HG03565 (cell line): Measurements from ENCODE around the gene SCNN1A.

ENCODE experiments used
- ATAC-seq: cut with Tn5 transposase; IDR thresholded peaks from one replicate; pipeline ENCODE4 v1.9.1; 2021; ENCODE audit warnings: mild to moderate bottlenecking, moderate library complexity; ENCODE audit not compliant: unreplicated experiment

SCNN1A gene

DNA sequence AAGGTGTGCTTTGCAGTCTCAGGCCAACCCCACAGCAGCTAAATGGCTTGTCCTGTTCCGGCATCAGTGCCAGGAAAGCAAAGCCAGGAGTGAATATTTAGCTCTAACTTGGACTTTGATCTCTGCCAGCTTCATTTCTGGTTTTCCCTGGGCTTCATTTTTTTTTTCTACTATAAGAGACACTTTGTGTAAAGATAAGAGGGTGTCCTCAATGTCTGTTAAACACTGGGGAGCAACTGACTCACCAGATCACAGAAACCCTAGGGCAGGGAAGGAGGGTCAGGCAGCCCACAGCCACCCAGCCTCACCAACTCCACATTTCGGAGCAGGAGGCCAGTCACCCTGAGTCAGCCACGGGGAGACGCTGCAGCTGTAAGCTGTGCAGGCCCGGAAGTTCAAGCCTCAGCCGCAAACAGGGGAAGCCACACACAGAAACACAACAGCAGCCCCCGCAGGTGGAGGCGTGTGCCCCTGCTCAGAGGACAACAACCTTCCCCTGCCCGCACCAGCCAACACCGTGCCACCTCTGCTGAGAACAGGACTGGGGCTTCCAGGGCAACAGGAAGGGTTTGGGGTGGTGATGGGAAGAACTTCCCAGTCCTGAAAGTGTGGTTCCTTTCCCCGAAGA is 39.8 kb downstream of the SCNN1A start:
- peak; percentile 54 for ATAC-seq

DNA sequence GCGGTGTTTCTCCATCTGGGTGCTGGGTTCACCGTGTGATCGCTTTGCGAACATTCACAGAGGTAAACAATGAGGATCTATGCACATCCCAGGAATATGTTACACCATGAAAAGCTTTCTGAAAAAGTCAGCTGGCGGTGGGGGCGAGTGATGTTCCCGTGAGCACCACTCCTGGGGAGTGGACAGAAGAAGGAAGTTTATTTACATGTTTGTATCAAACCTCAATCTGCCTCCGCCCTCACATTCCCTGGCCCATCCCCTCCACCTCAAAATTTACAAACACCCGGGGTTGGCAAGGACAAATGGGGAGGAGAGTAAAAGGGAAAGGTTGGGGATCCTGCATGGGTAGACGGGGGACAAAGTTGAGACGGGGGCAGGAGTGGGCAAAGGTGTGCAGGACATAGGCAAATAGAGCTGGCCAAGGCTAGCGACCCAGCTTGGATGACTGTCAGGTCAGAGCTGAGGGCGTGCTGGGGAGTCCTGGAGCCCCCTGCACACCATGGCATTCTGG is 40.4 kb downstream of the SCNN1A start:
- no peak for ATAC-seq

DNA sequence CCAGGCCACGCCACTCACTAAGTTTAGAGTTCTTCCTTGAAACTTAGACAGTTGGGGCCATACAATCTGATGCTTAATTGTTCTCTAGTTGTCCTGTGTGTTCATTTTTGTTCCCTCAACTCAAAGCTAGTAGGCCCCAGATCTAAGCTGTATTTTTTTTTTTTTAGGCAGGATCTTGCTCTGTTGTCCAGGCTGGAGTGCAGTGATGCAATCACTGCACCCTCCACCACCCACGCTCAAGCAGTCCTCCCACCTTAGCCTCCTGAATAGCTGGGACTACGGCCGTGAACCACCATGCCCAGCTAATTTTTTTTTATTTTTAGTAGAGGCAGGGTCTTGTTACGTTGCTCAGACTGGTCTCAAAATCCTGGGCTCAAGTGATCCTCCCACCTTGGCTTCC is 41.0 kb downstream of the SCNN1A start:
- no peak for ATAC-seq

DNA sequence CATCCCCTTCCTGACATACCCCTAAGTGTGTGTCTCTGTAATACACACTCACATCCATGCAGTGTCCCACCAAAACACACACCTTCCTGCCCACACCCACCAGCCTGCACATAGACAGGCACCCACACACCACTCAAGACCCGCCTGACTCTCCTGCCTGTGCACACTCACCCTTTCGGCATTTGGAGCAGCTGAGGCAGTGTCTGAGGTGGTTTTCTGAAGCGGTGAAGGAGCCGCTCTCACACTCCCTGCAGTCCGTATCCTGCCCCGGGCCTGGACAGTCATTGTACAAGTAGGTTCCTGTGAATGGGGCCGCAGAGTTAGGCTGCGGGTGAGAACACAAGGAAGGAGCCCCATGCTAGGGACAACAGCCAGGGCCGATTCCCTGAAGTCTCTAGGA is 41.8 kb downstream of the SCNN1A start:
- ATAC-seq = no peak

DNA sequence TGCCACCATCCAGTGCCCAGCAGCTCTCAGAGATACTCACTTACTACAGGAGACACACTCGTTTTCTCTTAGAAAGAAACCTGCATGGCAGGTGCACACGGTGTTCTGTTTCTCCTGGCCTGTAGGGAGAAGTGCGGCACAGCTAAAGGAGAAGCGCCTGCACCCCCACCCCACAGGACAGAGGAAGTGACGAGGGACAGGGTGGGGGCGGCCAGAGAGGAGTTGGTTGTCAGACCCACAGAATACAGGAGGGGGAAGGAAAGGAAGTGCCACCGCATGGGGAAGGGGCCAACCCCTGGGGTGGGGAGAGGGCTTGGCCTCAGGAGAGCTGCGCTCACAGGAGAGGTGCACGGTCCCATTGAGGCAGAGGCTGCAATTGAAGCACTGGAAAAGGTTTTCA is 42.3 kb downstream of the SCNN1A start:
- no peak for ATAC-seq

DNA sequence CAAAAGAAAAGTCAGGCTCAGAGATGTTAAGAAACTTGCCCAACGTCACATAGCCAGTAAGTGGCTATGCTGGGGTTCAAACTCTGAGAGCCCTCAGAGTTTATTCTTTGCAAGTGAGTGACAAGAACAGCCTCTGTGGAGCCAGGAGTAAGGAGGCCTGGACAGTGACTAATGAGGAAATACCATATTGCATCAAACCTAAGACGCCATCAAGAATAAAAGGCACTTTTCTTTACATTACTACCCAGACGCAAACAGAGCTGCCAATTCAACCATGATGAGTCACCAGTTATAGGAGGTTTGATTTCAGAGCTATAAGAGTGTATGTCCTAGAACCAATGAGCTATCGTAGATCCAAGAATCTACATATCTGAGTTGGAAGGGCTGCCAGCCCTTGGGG is 42.9 kb downstream of the SCNN1A start:
- ATAC-seq = no peak

DNA sequence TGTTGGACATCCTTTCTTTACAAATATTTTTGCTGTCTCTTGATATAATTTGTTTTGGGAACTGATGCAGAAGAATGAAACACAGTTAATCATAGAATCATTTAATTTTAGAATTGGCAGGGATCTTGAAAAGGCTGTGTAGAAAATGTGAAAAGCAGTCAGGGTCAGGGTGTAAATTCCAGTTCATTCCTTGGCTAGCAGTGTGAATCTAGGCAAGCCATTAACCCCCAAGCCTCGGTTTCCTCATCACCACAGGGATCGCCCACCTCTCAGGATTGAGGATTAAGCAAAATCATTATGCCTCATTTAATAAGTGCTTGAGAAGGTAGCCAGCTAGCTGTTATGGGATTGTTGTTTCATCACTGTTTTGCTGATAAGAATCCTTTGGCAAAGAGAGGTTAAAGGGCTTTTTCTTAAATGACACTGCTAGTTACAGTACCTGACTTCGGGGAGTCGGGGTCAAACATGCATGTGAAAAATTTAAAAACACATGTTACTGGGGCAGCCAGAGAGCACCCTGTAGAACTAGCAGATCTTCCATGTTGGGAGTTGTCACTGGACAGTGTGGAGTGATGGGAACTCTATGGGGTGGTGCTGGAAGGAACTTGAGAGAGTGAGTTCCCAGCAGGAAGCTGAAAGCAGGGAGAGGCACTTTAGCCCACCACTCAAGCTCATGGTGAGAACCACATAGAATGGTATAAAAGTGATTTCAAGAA is 44.2 kb downstream of the SCNN1A start:
- ATAC-seq = no peak

DNA sequence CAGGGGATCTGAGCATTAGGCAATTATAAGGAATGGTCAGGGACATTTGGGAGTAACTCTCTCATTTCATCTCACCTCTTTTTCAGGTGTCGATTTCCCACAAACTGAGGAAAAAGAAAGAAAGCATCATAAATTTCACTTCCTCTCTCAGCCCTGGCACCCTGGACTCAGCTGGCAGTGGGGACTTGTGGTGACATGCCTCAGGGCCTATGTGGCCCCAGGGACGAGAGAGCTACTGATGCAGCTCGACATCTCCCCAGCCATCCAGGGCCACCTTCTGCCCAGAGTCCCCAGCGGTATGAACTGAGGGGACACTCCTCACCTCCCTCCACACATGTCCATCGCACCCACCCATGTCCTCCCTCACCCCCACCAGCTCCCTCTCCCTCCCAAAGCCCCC is 45.2 kb downstream of the SCNN1A start:
- no peak for ATAC-seq

DNA sequence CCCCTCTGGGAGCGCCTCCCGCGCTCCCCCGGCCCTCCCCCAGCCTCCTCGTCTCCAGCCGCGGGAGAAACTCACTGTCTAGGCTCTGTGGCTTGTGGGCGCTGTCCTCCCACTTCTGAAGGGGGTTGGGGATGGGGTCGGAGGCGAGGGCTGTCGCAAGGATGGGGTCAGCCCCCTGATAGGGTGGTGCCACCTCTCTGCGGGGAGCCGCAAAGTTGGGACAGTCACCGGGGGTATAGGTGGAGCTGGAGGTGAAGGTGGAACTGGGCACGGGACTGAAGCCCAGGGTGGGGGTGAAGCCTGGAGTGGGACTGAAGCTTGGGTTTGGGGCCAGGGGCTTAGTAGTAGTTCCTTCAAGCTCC is 45.7 kb downstream of the SCNN1A start:
- no peak for ATAC-seq

DNA sequence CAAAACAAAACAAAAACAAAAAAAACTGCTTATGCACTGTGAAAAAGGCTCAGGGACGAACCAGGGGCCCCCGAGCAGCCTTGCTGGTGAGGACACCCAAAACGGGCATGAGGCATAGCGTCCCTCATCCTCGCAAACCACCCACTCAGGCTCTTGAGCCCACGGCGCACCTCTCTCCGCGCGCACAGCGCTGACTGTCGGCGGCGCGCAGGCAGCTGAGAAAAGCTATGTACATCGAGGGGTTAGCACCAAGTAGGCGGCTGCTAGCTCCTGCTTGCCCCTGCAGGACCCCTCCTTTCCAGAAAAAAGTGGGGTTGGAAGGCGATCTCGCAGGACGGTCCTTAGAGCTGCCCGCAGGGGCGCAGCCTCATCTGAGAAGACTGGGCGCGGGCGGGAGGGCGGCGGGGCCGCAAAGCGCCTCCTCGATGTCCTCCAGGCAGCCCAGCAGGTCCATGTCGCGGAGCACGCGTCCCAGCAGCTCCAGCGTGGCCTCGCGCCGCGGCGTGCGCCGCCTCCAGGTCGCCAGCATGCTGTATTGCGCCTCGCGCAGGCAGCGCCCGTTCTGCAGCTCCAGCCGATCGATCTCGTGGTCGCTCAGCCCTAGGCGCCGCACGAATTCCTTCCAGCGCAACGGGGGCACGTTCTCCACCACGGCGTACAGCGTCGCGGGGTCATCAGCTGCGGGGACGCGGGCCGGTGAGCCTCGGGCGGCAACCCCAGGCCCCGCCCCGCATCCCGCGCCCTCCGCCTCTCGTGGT is 46.2 kb downstream of the SCNN1A start:
- no peak for ATAC-seq

DNA sequence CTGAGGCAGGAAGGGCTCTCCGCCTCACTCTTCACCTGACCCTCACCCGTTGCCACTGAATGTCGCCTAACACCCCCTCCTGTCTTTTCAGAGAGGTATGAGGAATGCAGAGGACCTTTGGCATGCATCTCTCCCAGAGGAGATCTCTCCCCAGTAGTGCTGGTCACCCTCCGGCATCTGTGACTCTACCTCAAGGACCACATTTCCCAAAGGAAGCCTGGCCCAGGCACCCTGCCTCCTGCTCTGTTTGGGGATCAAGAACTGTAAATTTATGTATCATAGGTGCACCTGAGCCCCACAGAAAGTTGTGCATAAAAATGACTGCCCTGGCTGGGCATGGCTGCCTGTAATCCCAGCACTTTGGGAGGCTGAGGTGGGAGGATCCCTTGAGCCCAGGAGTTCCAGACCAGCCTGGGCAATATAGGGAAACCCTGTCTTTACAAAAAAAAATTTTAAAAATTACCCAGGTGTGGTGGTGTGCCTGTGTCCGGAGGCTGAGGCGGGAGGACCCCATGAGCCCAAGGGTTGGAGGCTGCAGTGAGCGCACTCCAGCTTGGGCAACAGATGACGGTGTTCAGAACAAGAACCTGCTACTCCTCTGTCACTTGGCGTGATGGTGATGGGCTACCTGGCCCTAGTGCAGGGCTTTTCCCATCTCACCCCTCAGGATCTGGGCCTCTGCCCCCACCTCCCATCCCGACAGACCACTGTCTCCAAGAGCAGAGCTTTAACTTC is 47.2 kb downstream of the SCNN1A start:
- ATAC-seq = no peak

DNA sequence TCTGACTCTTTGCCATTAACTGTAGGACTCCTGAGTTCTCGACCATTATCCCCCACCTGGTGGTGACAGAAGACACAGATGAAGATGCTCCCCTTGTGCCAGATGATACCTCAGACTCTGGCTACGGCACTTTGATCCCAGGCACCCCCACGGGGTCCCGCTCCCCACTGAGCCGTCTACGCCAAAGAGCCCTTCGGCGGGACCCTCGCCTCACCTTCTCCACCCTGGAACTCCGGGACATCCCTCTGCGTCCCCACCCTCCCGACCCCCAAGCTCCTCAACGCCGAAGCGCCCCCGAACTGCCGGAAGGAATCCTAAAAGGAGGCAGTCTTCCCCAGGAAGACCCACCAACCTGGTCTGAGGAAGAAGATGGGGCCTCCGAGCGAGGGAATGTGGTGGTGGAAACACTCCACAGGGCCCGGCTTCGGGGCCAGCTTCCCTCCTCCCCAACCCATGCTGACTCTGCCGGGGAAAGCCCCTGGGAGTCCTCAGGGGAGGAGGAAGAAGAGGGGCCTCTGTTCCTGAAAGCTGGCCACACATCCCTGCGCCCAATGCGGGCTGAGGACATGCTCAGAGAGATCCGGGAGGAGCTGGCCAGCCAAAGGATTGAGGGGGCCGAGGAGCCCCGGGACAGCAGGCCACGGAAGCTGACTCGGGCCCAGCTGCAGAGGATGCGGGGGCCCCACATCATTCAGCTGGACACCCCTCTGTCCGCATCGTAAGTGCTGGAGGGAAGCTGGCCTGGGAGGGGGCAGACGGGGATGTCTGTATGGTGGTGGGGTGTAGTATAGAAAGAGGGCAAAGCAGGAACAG is 47.9 kb downstream of the SCNN1A start:
- ATAC-seq = no peak

DNA sequence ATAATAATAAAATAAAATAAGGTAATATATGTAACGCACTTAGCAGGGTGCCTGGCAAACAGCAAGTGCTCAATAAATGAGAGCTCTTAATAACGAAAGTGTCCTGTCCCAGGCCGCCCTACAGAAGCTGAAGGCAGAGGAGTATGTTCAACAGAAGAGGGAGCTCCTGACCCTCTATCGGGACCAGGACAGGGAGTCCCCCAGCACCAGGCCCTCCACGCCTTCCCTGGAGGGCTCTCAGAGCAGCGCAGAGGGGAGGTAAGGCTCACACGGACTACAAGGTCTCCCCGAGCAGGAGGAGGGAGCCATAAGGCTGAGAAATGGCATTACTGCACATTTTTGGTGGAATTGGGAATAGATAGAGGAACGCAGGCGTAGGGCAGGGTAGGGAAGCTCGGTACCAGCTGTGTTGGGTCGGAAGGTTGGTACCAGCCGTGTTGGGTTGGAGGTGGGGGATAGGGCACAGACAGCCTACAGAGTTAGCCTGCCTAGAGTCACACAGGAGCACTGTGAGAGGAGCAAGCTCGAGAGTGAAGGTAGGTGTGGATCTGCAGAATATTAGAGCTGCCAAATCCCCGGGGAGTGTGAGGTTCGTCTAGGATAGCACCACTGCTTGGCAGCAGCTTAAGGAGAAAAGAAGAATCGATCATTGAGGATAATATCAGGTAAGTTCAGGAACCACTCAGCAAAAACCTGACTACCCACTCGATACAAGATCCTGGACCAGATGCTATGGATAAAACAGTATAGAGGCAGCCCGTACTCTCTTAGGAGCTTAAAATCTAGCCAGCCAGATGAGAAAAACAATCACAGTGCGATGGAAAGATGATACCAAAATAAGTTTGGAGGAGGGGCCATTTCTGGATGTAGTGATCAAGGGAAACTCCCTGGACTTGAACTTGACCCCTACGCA is 48.8 kb downstream of the SCNN1A start:
- no peak for ATAC-seq

DNA sequence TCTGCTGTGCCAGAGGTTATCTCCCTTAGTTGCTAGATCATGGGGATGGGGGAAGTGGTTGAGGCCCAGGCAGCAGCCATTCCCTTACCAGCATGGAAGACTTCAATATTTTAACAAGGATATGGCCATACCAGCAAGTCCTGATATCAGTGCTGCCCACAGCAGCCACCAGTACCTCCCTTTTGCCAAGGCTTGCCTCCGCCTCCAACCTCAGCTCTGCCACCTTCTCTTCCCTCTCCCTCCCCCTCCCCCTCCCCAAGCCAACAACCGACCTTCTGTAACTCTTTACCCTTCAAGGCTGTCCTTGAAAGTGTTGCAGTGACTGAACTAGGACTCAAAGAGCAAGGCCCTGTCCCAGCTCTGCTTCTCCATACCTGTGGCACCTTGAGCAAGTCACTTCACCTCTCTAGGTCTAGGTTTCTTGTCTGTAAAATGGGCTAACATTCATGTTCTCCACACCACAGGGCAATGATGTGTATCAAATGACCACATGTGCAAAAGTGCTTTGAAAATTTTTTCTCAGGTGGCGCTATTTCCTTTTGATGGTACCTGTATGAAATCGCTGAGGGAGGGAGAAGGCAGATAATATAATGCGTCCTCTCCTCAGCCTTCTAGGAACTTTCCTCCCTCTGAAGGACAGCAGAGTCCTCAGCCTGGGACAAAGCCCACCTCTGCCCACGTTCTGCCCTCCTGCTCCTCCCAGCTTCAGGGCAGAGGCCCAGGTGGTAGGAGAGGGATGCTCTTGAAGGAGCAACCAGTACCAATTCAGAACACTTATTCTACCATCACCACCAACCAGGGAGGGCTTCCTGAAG is 50.2 kb downstream of the SCNN1A start:
- ATAC-seq = no peak

DNA sequence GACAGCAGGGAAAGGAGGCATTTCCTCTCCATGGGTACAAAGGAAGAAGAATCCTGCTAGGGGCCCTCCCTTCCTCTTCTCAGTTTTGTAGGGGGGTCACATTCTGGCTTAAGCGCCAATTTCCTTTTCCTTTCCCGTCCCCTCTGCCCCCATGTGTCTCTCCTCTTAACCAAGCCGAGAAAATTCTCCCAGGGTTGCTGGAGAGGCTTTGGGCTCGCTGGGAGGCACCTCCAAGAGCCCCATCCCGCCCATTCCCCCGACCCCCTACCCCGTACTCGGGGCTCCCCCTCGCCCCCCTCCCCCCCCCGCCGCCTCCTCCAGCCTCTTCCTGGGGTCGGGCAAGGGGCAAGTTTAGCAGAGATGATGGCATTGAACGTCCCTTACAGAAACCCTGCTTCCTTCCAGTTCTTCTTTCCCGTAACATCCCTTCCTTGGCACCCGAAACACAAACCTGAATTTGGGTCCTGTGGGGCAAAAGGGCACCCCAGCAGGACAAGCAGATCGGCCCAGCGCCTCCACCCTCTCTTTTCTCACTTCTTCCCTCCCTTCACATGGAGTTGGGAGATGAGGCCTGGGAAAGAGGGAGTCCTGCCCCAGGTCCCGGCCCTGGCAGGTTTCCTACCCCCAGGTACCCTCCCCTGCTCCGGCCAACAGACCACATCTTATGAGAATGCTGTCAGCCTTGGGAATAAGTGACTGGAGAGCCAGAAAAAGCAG is 51.2 kb downstream of the SCNN1A start:
- ATAC-seq = no peak

DNA sequence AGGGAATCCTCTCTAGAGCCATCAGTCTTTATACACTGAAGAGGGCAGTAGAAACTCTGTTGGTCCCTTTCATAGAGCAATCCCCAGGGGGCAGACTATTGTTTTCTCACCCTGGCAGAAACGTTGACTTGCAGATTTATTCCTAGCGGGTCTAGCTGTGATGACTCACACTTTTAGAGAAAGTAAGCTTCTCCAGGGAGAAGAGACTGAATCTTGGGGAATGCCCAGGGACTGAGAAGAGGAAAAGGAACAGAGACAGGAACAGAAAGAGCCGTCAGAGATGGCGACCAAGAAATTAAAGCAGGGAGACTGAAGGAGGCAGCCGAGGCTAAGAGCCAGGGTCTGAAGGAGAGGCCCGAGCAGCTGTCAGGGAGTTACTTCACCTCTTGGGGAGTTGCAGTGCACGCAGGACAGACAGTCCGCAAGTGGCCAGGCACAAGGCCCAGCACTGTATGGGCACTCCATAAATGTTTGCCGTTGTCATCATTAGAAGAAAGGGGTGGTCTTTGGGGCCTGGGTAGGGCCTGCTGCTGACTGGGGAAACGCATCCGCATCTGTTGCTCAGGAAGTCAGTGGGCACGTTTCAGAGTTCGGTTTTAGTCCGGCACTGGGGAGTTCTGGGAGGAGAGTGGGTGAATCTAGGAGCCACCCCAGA is 51.9 kb downstream of the SCNN1A start:
- no peak for ATAC-seq

DNA sequence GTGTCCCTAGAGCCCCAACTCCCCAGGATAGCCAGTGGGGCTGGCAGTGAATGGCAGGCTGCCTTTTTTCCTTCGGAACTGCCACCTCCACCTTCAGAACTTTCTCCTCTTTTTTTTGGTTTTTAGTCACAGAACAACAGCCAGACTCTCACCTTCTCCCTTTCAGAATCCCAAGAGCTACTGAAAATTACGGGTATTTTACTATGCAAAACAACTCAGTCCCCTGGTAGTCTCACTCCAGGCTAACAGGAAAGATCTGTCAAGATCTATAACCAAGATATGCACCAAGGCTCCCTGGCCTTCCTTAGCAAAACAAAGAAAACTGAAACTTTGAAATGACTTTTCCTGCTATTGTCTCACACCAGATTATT is 52.4 kb downstream of the SCNN1A start:
- ATAC-seq = no peak

DNA sequence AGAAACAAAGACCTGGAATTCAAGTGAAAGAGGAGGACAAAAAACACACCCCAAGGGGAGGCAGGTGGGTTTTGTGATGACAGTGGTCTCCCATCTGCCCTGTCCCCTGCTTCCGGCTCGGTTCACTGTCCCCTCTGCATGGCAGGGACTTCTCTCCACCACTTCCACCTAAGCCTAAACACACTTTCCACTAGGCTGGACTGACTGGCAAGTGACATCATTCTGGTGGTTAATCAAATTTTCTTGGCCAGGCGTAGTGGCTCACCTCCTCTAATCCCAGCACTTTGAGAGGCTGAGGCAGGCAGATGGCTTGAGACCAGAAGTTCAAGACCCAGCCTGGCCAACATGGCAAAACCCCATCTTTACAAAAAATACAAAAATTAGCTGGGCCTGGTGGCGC is 53.0 kb downstream of the SCNN1A start:
- no peak for ATAC-seq
